BJ (cell line): ENCODE results near the gene PABPC1L. TPM values are rescaled to one million over a fixed set of nuclear protein-coding genes. Genes with fewer than 3 reads are reported as not detected.

Experiments used
- CTCF ChIA-PET: fragments of 350-600 bp; formaldehyde crosslinking; extraction: SDS; loops from one replicate; lab custom pipeline; 2021; ENCODE audit warnings: antibody characterized with exemption, inconsistent platforms; lab: Yijun Ruan, JAX
- POLR2A ChIA-PET: fragments of 300-600 bp; sonication (Branson Sonifier 250); formaldehyde crosslinking; extraction: SDS; loops from one replicate; lab custom pipeline; 2021; ENCODE audit warnings: antibody characterized with exemption; lab: Charles Lee
- DNase-seq: peaks from one replicate; pipeline ENCODE4 v3.0.0-alpha.2; 2011; ENCODE audit warnings: low read depth
- H3K27me3 ChIP-seq: 2 replicates; pipeline ENCODE4 v1.6.0; 2011; ENCODE audit warnings: low read length; ENCODE audit not compliant: control insufficient read depth, insufficient read depth
- H3K36me3 ChIP-seq: 2 replicates; pipeline ENCODE4 v1.5.1; 2011; ENCODE audit warnings: low read length; ENCODE audit not compliant: control insufficient read depth, insufficient read depth
- H3K4me3 ChIP-seq: 2 replicates; pipeline ENCODE4 v1.5.1; 2011; ENCODE audit warnings: low read depth, mild to moderate bottlenecking, control low read depth, low read length
- CTCF ChIP-seq: IDR thresholded peaks from 2 replicates; pipeline ENCODE4 v1.5.1; 2011; ENCODE audit warnings: low read depth, mild to moderate bottlenecking, control low read depth, inconsistent platforms, low read length, moderate library complexity; ENCODE audit not compliant: insufficient read depth
- polyA plus RNA-seq: library from polyadenylated mRNA; depleted of rRNA; stranded (reverse); fragments of >200 nt; gene quantifications from 2 replicates; pipeline ENCODE4 v1.2.3, GENCODE V29; 2011

PABPC1L gene
- polyA plus RNA-seq, 1 experiment: 55.0 TPM

GRCh38 chr20:44962483-44962882, 52.6 kb downstream of the PABPC1L start:
- H3K27me3 ChIP-seq: no peaks in the 10 kb centered on the region
- ChIA-PET CTCF (interaction anchor here (1.0 to 1.7 kb wide), 2 partner anchors 11 to 133 kb away, joined by 3 to 5 read pairs; no protein-coding TSS in a partner anchor), POLR2A (no interaction called here)
- no peak for DNase-seq
- no peaks in the 10 kb centered on the region for H3K36me3 ChIP-seq
- no peak for TF ChIP-seq CTCF
- no peak overlapping the region for H3K4me3 ChIP-seq

GRCh38 chr20:44963325-44964215, 53.7 kb downstream of the PABPC1L start:
- DNase-seq: no peak
- CTCF ChIA-PET: interaction anchor here (0.6 to 1.7 kb wide), 3 partner anchors 71 to 216 kb away, joined by 3 to 5 read pairs (median 3); no protein-coding TSS in a partner anchor
- no peak overlapping the region for H3K4me3 ChIP-seq
- H3K27me3 ChIP-seq: no peaks in the 10 kb centered on the region
- TF ChIP-seq CTCF: no peak
- H3K36me3 ChIP-seq: no peaks in the 10 kb centered on the region
- POLR2A ChIA-PET: no interaction called here

DNA sequence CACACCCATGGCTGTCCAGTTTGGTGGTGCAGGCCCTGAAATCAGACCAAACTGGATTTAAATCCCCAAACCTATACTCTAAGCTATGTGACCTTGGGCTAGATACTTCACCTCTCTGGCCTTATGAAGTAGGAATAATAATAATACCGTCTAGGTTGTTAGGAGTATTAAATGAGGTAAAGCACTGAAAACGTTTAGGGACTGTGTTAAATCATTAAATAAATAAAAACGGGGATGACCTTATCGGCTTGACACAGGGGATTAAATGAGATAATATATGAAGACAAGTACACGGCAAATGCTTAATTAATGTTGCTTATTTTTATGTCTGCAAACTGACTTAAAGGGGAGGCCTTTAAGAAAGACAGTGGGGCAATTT, 55.8 kb downstream of the PABPC1L start:
- DNase-seq: no peak
- no peak for TF ChIP-seq CTCF
- ChIA-PET POLR2A (no interaction called here), CTCF (interaction anchor here (0.6 to 1.5 kb wide), 4 partner anchors 45 to 325 kb away, joined by 3 to 4 read pairs (median 3); no protein-coding TSS in a partner anchor)
- Histone ChIP-seq H3K36me3 (no peaks in the 10 kb centered on the region), H3K4me3 (peak overlapping the region; percentile 96), H3K27me3 (no peaks in the 10 kb centered on the region)

- POLR2A ChIA-PET: no interaction called here
- Histone ChIP-seq H3K4me3 (peak within 1 kb of the TSS; percentile 96), H3K36me3 (no peaks in the 10 kb centered on the region), H3K27me3 (no peaks in the 10 kb centered on the region)
- TF ChIP-seq CTCF: peak; percentile 65
- DNase-seq: peak; percentile 57
- CTCF ChIA-PET: interaction anchor here (0.8 to 1.5 kb wide), 5 partner anchors 29 to 327 kb away, joined by 3 to 4 read pairs (median 3); no protein-coding TSS in a partner anchor
These were observed 56.4 kb downstream of the PABPC1L start, which contains the start of gene STK4 for GRCh38 chr20:44966030-44966961. STK4 (plus strand) TSS chr20:44966512; CDS start chr20:44966569, 57 bp downstream.
